ENCODE data around the gene MIDN.
"Not testable (repeated sequence)": the region's sequence is repeated elsewhere in the genome, so short reads cannot be mapped to it uniquely, and the experiment has no call there.

The MIDN gene

DNA sequence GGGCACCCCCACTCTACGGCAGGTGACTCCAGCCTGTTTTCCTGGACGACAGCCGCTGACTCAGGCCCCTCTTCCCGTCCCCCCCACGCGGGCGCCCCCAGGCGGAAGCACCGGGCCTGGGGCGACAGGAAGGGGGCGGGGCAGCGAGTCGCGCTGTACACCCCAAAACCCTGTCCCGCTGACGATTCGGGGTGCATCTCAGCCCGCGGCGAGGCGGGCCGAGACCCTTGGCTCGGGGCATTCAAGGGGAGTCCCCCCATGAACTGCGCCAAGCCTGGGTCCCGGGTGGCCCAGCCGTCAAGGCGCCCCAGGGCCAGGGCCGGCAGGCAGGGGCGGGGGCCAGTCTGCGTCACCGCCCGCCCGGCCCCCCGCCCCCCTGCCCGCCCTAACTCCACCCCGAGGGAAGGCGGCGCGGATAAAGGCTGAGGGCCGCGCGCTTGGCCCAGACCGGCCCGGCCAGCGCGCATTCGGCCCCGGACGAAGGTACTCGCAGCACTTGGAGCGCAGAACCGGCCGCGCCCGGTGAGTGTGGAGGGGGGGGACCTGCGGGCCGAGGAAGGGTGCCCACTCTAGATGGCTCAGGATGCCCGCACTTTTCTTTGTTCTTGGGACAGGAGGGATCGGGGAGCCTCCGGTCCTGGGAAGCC lies at the start of gene MIDN:
TSS of gene MIDN (plus strand) at position 445 of the 647 bp plus-strand sequence. CDS start 1,714 bp downstream, outside the sequence.
- peak; percentile 62 for DNase-seq (ENCODE audit: low read depth)
- H3K4me3 ChIP-seq (ENCODE audit: low read depth, low read length): peak within 1 kb of the TSS; percentile 63

DNA sequence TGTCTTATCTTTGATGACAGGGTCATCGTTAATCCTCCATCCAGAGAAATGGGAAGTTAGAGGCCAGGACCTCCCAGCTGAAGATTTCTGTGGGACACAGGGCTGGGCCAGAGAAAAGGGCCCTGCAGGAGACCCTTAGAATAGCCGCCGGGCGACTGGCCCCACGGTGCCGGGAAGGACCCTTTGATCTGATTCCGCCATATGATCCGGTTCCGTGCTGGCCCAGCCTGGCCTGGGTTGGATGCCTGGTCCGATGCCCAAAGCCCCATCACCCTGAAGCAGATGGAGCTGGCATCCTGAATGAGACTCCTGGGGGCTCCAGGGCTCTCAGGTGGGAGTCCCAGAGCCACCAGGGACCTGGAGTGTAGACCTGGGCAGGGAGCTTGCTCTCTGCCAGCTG lies 48.9 kb upstream of the MIDN start:
- no peak for DNase-seq (ENCODE audit: low read depth)
- H3K4me3 ChIP-seq (ENCODE audit: low read depth, low read length): no peak overlapping the region

DNA sequence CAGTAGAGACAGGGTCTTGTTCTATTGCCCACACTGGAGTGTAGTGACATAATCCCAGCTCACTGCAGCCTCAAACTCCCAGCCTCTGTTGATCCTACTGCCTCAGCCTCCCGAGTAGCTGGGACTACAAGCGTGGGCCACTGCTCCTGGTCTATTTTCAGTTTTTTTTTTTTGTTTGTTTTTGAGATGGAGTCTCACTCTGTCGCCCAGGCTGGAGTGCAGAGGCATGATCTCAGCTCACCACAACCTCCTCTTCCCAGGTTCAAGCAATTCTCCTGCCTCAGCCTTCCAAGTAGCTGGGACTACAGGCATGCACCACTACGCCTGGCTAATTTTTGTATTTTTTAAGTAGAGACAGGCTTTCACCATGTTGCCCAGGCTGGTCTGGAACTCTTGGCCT lies 47.8 kb upstream of the MIDN start:
- H3K4me3 ChIP-seq (ENCODE audit: low read depth, low read length); DNase-seq (ENCODE audit: low read depth): not testable (repeated sequence)

DNA sequence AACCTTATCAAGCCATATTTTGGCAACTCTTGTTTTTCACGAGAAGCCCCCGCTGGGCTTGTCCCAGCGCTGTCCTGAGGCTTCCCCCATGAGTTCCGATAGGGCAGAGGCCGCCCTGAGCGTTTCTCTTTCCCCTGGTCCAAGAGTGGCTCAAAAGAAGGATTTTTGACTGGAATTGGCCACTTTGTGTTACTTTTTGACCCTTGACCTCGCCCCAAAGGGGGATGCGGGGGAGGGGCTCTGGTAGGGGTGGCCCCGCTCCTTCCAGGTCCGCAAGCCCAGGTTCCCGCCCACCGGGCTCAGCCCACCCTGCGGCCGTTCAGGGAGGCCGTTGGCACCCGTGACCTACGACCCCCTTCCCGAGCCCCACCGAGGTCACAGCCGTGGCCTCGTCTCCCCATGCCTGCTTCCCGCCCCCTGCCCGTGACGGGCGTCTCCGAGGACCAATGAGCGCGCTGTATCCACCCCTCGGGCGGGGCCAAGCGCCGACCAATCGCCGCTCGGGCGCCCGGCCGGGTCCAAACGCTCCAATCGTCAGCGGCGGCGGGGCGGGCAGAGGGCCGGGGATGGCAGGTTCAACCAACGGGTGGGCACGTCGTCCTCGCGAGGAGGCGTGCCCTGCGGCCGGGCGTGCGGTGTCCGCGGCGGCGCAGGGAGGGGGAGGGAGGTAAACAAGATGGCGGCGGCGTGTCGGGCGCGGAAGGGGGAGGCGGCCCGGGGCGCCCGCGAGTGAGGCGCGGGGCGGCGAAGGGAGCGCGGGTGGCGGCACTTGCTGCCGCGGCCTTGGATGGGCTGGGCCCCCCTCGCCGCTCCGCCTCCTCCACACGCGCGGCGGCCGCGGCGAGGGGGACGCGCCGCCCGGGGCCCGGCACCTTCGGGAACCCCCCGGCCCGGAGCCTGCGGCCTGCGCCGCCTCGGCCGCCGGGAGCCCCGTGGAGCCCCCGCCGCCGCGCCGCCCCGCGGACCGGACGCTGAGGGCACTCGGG lies 43.0 kb upstream of the MIDN start, which contains the start of gene STK11:
TSS of gene STK11 (plus strand) at position 665 of the 986 bp plus-strand sequence. CDS start 1,136 bp downstream, outside the sequence.
- peak within 1 kb of the TSS; percentile 74 for H3K4me3 ChIP-seq (ENCODE audit: low read depth, low read length)
- DNase-seq (ENCODE audit: low read depth): peak; percentile 87

DNA sequence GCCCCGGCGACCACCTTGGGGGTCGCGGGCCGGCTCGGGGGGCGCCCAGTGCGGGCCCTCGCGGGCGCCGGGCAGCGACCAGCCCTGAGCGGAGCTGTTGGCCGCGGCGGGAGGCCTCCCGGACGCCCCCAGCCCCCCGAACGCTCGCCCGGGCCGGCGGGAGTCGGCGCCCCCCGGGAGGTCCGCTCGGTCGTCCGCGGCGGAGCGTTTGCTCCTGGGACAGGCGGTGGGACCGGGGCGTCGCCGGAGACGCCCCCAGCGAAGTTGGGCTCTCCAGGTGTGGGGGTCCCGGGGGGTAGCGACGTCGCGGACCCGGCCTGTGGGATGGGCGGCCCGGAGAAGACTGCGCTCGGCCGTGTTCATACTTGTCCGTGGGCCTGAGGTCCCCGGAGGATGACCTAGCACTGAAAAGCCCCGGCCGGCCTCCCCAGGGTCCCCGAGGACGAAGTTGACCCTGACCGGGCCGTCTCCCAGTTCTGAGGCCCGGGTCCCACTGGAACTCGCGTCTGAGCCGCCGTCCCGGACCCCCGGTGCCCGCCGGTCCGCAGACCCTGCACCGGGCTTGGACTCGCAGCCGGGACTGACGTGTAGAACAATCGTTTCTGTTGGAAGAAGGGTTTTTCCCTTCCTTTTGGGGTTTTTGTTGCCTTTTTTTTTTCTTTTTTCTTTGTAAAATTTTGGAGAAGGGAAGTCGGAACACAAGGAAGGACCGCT lies 42.1 kb upstream of the MIDN start:
- no peak for DNase-seq (ENCODE audit: low read depth)
- peak overlapping the region; percentile 74 for H3K4me3 ChIP-seq (ENCODE audit: low read depth, low read length)

DNA sequence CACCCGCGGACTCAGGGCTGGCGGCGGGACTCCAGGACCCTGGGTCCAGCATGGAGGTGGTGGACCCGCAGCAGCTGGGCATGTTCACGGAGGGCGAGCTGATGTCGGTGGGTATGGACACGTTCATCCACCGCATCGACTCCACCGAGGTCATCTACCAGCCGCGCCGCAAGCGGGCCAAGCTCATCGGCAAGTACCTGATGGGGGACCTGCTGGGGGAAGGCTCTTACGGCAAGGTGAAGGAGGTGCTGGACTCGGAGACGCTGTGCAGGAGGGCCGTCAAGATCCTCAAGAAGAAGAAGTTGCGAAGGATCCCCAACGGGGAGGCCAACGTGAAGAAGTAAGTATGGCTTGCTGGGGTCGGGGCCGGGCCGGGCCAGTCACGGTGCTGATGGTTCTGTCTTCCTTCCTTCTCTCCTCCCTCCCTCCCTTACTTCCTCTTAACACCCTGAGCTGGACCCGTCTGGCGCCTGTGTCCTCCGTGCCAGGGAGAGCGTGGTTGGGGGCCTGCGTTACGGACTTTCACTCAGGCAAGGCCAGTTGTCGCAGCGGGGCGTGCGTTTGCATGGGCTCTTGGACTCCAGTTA lies 41.4 kb upstream of the MIDN start:
- DNase-seq (ENCODE audit: low read depth): no peak
- peak overlapping the region; percentile 74 for H3K4me3 ChIP-seq (ENCODE audit: low read depth, low read length)

DNA sequence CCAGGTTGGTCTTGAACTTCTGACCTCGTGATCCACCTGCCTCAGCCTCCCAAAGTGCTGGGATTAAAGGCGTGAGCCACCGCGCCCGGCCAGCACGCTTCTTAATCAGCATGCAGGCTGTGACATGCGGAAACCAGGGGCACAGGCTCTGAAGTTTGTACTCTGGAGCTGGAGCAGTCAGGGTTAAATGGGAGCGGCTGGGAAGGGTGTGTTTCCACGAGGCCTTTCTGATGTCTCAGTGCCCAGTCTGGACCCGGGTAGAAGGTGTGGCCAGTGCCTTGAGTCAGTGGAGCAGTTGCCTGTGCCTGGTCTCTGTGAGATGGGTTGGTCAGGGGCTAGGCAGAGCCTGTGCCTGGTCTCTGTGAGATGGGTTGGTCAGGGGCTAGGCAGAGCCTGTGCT lies 39.6 kb upstream of the MIDN start:
- not testable (repeated sequence) for H3K4me3 ChIP-seq (ENCODE audit: low read depth, low read length)

DNA sequence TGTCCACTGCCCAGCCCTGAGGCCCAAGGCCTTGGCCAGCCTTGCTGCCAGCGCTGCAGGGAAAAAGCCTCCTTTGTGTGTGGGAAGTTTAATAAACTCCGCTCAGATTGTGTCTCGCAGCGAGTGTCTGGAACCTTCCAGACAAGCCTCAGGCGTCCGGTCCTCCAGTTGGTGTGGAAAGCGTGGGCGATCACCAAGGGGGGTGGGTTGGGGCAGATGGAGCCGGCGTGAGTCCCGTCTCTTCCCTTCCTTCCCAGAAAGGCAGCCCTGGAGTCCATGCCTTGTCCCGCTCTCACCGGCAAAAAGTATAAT lies 38.2 kb upstream of the MIDN start:
- DNase-seq (ENCODE audit: low read depth): no peak
- no peak overlapping the region for H3K4me3 ChIP-seq (ENCODE audit: low read depth, low read length)

More for the DNA sequence above, 39.6 kb upstream of the MIDN start:
- not testable (repeated sequence) for DNase-seq (ENCODE audit: low read depth)

DNA sequence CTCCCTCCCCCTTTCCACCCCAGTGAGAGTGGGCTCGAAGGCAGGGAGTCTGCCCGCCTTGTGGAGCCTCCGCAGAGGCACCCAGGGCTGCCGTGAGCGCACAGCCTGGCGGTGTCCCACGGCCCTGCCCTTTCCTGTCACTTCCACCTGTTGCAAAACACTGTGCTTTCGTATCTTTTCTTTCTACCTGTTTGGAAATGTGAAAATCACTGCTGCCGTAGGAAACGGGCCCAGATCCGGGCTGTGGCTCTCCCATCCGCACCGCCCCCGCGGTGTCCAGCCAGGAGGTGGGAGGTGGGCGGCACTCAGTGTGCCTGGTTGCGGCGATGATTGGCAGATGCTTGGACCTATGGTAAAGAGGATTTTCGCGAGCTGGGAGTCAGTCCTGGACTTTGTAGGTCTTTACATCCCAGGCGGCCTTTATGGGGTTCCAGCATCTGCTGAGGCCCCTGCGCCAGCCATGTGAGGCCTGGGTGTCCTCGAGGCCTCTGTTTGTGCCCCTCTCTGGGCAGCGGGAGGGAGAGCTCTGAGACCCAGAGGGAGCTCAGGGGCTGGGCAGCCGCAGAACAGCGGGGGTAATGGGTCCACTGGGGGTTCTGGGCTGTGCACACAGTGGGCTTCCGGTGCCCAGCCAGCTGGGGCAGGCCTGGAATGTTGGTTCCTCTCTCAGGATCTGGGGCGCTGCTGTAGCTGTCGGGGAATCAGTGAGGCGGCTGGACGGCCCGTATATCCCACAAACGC lies 36.7 kb upstream of the MIDN start:
- H3K4me3 ChIP-seq (ENCODE audit: low read depth, low read length): no peak overlapping the region
- no peak for DNase-seq (ENCODE audit: low read depth)

DNA sequence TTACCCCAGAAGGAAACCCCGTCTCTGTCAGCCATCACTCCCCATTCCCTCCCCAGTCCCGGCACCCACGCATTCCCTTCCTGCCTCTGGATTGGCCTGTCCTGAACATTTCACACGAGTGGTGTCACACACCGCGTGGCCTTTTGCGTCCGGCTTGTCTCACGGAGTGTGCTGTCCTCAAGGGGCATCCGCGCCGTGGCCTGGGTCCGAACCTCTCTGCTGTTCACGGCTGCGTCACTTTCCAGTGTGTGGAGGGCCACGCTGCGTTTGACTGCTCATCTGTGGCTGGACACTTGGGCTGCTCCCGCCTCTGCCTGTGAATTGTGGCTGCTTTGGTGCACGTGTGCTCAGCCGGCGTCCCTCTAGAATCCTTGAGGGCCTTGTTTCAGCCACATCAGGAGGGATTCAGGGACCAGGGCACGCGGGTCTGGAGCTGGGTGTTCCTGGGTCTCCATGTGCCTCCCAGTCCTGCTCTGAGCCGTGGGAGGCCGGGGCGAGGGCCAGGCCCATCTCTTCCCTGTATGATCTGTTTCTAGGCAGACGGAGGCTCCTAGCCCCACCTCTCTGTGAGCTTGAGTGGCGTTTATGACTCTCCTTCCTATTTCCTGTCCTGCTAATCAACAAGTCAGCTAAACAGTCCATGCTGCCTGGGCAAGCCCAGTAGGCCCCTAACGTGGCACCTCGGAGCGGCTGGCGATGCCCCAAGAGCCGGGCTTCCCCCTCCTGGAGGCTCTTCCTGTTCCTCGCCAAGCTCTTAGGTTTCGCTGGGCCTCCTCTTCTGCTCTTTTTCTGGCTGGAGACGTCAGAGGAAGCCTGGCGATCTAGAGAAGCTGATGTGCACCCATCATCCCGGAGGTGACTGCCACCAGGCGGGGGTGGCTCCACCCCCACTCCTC lies 34.7 kb upstream of the MIDN start:
- DNase-seq (ENCODE audit: low read depth): peak; percentile 65
- no peak overlapping the region for H3K4me3 ChIP-seq (ENCODE audit: low read depth, low read length)

DNA sequence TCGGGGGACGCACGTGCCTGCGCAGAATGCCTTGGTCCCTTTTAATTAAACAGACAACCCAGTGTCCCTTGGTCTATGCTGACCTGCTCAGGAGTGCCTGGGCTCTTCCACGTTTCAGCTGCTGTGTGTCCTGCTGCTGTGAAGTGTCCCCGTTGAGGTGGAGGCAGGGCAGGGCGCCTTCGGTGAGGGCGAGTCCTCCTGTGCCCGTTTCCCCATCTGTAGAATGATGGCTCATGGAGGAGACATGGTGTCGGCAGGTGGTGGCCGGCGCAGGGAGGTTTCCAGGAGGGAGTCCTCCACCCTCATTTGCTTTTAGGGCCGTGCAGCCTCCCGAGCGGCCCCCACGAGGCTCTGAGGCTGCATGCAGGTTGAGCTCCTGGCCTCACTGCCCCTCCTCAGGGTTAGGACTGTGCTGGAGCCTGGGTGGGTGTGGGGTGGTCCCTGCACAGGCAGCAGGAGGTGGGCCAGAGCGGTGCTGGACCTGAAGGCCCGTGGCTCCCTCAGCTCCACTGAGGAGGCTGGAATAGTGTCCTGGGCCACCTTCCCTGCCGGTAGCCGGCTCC lies 34.0 kb upstream of the MIDN start:
- DNase-seq (ENCODE audit: low read depth): no peak
- H3K4me3 ChIP-seq (ENCODE audit: low read depth, low read length): no peak overlapping the region

DNA sequence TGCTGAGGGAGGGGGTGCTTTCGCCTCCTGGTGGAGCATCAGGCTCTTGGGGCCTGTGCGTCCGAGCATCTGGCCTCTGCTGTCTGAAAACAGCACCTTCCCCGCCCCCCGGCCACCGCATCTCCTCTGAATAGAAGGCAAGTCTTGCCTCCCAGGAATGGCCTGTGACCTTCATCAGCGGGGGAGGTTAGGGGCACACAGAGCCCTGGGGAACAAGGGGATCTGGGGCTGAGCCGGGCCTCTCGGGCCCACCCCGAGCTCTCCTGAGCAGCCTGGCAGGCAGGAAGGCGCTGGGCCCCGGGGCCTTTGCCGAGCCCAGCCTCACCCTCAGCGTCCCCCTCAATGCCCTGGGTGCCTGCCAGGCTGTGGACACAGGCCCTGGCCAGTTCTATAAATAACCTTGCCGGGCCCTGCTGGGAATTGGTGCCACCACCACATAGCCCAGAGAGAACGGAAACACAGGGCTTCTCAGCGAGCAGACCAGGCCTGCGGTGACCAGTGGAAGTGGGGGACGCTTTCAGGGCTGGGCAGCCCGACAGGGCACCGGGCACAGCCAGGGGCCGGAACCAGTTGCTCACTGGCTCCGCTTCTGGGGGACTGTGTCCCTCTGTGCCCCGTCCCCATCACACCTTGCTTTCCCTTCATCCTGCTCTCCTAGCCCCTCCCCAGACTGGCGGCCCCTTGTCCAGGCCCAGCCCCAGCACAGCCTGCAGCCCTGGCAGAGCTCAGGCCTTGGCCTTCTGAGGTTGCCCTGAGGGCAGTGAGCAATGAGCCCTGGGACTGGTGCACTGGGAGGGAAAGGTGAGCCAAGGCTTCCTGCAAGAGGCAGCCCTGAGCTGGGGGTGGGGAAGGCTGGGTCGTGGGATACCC lies 33.3 kb upstream of the MIDN start:
- no peak for DNase-seq (ENCODE audit: low read depth)
- no peak overlapping the region for H3K4me3 ChIP-seq (ENCODE audit: low read depth, low read length)

DNA sequence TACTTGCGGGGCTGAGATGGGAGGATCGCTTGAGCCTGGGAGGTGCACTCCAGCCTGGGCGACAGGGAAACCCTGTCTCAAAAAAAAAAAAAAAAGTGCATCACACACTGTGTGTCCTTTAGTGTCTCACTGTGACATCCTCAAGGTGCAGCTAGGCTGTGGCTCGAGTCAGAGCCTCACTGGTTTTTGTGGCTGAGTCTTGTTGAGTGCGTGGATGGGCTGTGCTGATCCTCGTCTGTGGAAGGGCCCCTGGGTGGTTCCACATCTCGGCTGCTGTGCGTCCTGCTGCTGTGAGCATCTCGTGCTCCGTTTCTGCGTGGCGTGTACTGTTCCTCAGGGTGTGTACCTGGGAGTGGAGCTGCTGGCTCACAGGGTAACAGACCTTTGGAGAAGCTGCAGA lies 31.6 kb upstream of the MIDN start:
- no peak overlapping the region for H3K4me3 ChIP-seq (ENCODE audit: low read depth, low read length)
- no peak for DNase-seq (ENCODE audit: low read depth)

DNA sequence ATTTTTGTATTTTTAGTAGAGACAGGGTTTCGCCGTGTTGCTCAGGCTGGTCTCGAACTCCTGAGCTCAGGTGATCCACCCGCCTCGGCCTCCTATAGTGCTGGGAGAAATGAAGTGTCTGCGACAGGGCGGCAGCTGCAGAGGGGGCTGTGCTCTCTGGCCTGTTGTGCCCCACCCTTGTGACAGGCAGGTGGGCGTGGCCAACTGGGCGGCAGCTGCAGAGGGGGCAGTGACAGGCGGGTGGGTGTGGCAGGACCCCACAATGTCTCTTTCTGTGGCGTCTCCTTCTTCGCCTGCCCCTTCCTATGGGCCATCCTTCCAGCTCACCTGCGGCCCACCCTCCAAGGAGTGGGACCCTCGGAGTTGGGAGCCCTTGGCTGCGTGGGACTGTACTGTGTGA lies 31.0 kb upstream of the MIDN start:
- no peak for DNase-seq (ENCODE audit: low read depth)
- no peak overlapping the region for H3K4me3 ChIP-seq (ENCODE audit: low read depth, low read length)

DNA sequence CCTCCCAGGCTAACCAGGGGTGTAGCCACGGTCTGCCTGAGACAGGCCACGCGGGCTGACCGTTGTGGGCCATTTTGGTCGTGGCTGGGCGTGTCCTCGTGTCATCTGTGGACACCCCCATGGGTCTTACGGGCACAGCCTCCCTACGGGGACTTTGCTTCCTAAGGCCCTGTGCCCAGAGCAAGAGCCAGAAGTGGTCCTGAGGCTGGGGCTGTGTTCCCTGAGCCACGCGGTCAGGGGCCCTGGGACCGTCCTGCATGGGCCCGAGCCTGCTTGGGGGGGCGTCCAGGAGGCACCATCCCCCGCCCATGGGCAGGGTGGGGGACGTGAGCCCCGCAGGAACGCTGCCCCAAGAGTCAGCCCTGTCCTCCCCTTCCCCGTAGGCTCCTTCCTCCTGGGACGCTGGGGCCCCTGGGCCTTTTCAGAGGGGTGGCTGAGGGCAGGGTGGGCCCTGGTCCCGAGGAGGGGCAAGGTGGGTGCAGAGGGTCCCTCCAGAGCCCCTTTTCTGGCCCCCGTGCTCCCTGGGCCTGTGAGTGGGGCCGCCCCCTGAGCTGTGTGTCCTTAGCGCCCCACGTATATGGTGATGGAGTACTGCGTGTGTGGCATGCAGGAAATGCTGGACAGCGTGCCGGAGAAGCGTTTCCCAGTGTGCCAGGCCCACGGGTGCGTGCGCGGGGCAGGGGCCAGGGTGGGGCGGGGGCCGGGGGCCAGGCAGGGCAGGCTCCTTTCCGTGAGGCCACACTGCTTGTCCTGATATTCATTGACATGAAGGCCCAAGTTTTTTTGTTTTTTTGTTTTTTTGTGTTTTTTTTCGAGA lies 29.4 kb upstream of the MIDN start:
- H3K4me3 ChIP-seq (ENCODE audit: low read depth, low read length): no peak overlapping the region
- DNase-seq (ENCODE audit: low read depth): no peak

DNA sequence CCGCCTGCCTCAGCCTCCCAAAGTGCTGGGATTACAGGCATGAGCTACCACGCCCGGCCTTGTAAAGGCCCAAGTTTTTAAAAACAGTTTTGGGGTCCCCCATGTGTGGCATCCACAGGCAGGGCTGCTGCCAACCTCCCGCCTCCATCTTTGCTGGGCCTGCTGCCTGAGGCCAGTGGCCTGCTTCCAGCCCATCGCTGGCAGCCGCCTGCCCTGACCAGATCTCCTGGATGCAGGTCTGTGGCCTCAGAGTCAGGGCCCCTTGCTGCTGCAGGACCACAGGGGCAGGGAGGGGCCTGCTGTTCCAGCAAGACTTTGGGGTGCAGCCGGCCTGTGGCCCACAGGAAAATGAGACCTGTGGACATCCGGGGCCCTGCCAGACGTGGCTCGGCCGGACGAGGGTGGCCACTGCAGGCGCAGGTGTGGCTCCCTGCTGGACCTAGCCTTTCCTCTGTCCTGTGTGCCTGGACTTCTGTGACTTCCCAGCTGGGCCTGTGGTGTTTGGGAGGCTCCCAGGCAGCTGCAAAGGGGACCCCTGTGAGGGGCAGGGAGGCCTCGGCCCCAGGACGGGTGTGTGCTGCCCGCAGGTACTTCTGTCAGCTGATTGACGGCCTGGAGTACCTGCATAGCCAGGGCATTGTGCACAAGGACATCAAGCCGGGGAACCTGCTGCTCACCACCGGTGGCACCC lies 28.5 kb upstream of the MIDN start:
- no peak for DNase-seq (ENCODE audit: low read depth)
- no peak overlapping the region for H3K4me3 ChIP-seq (ENCODE audit: low read depth, low read length)

All from skeletal muscle cell (primary cell).